Measurements from ENCODE around the gene YEATS4.
A peak's percentile ranks its signal among the peaks of the same experiment; 100 is the strongest.
"Not testable (repeated sequence)": the region's sequence is repeated elsewhere in the genome, so short reads cannot be mapped to it uniquely, and the experiment has no call there.

YEATS4 gene

DNA sequence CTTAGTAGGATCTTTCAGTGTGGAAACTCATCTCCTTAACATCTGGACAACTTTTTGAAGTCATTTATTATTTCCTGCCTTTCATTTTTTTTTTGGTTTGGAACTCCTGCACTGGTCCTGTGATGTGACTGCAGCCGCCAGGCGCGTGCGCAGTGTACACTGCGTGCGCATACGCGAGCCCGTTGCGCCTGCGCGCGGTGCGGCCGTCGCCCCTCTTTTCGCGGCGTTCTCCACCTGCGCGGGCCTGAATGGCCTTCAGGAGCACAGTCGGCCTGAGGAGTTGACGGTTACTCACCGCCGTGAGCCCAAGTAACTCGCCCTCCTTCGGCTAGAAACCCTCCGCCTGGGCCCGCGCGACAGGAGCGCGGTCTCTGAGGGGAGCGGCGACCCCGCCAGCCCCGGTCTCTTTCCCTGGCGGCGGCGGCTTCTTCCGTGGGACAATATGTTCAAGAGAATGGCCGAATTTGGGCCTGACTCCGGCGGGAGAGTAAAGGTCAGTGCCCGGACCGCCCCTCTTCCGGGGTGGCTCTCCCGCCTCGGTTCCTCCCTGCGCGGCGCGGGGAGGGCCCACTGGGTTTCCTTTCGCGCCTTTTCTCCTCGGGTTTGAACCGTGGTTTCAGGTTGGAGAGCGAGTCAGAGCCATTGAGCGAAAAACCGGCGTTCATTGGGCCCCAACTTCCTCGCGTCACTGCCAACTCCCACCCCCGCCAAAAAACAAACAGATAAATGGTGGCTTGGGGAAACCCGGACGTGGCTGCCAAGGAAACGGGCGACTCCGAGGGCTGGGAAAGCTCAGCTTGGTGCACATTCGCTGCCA, at the start of gene YEATS4:
Gene YEATS4, plus strand, starts transcription at position 213 of the 817 bp plus-strand sequence. Its CDS starts 230 bp downstream, at position 443.
- peak; percentile 92 for DNase-seq (ENCODE audit: low spot score)

GRCh38 chr12:69313209-69313608, 46.3 kb upstream of the YEATS4 start:
- no peak for DNase-seq (ENCODE audit: low spot score)

DNA sequence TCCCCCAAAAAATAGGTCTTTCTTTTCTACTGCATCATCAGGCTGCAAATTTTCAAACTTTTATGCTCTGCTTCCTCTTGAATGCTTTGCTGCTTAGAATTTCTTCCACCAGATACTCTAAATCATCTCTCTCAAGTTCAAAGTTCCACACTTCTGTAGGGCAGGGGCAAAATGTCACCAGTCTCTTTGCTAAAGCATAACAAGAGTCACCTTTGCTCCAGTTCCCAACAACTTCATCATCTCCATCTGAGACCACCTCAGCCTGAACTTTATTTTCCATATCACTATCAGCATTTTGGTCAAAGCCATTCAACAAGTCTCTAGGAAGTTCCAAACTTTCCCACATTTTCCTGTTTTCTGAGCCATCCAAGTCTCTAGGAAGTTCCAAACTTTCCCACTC, 42.8 kb upstream of the YEATS4 start:
- DNase-seq (ENCODE audit: low spot score) = not testable (repeated sequence)

GRCh38 chr12:69317233-69317632, 42.3 kb upstream of the YEATS4 start:
- not testable (repeated sequence) for DNase-seq (ENCODE audit: low spot score)

GRCh38 chr12:69318225-69318624, 41.3 kb upstream of the YEATS4 start:
- no peak for DNase-seq (ENCODE audit: low spot score)

DNA sequence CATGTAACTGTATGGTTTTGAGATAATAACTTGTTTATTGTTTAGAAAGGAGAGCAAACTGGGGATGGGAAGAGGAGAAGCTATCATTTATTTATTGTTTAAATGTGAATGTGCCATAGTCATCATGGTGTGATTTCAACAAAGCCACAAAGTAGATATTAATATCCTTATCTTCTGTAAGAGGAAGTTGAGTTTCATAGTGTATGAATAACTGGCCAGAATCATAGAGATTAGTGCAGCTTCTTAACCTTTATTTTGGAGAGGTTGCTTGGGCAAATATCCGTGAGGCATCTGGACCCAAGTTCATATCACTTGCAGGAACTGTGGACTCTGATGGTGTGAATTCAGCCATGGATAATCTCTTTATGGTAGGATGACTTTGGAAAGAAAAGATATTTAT, 38.2 kb upstream of the YEATS4 start:
- no peak for DNase-seq (ENCODE audit: low spot score)

GRCh38 chr12:69324797-69325466, 34.6 kb upstream of the YEATS4 start:
- no peak for DNase-seq (ENCODE audit: low spot score)

DNA sequence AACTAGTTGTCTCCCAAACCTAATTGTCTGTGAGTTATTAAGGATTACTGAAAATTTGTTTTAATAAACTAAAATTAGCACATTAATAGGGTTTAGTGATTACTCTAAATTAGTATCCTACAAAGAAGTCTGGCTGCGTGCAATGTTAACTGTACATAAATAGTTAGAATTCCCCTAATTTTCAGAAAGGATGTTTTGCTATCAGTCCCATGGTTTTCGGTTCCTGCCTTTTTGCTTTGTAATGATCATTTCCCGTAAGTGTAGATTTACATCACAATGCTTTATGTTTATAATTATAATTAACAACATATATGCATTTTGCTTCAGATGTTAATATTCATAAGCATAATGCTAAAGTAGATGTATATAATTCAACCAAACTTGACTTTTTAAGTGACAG, 31.1 kb upstream of the YEATS4 start:
- no peak for DNase-seq (ENCODE audit: low spot score)

DNA sequence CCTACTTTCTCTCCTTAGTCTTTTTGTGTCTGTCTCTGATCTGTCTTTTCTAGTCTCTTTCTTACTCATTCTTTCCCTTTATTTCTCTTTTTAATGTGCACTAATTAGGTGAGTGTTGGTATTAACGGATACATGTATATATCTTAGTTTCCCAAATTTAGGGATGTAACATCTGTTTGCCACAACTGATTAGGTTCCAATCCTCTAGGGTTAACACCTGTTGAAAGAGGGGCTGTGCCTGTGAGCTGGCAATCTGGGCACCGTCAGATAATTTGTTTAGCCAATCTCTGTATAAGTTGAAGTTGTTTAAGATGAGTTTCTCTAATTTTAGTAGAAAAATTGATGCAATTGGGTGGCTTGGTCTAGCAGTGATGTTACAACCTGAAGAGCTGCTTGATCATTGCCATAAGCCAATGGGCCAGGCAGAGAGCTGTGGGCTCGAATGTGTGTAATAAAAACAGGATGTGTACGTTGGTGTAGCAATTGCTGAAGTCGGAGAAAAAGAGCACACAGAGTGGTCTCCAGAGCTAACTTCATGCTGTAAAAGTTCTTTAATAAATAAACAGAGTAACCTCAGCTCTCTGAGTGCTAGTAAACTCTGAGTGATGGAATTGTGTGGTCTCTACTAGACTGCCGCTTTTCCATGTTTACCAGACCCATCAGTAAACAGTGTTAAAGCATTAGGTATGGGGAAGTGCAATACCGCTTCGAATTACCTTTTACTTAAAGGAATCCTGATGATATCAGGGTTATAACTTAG, 29.7 kb upstream of the YEATS4 start:
- DNase-seq (ENCODE audit: low spot score) = no peak

- peak; percentile 47 for DNase-seq (ENCODE audit: low spot score)
Observed at GRCh38 chr12:69330475-69331473, 28.8 kb upstream of the YEATS4 start.

DNA sequence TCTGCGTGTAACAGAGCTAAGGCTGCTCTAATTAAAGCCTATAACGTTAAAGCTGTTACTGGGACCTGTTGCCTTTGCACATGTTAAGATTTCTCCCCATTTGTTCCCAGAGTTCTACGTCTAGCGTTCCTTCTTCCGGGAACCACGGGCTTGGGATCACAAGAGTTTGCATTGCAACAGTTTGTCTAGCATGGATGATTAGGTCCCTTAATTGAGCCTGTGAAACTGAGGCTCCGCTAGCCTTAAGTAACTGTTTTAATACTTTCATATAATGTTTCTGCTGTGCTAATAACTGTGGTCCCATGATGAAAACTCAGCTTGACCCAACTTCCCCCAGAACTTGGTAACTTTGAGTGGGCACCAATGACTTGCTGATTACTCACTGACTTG, 28.0 kb upstream of the YEATS4 start:
- no peak for DNase-seq (ENCODE audit: low spot score)

GRCh38 chr12:69331909-69332684, 27.4 kb upstream of the YEATS4 start:
- DNase-seq (ENCODE audit: low spot score) = no peak

DNA sequence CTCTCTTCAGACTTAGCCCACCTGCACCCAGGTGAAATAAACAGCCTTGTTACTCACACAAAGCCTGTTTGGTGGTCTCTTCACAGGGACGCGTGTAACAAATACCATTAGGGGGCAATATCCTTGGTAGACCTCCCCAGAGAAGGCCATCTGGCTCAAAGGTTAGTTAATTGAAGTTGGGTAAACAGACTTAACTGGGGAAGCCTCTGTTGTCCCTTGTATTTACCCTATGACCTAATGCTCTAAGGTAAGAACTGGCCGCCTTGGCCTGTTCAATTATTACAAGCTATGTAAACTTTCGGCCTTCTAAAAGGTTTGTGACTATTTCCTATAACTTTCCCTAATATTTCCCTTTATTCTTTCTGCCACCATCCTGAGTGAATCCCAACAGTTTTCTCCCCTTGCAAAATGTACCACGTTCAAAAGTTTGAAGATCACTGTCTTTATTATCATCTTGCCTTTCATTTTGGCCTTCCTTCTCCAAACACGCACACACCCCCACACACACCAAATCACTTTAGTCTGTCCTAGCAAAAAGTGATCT, 26.7 kb upstream of the YEATS4 start:
- DNase-seq (ENCODE audit: low spot score) = no peak

DNA sequence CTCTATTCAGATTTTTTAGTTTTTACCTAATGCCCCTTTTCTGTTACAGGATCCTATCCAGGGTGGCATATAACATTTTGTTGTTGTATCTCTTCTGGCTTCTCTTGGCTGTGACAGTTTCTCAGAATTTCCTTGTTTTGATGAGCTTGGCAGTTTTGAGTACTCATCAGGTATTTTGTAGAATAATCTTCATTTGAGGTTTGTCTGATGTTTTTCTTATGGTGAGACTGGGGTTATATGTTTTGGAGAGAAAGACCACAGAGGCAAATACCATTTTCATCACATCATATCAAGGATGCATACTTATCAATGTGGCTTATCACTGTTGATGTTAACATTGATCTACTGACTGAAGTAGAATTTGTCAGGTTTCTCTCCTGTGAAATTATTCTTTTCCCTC, 25.4 kb upstream of the YEATS4 start:
- DNase-seq (ENCODE audit: low spot score) = no peak

GRCh38 chr12:69337311-69338090, 22.0 kb upstream of the YEATS4 start:
- DNase-seq (ENCODE audit: low spot score) = peak; percentile 34

DNA sequence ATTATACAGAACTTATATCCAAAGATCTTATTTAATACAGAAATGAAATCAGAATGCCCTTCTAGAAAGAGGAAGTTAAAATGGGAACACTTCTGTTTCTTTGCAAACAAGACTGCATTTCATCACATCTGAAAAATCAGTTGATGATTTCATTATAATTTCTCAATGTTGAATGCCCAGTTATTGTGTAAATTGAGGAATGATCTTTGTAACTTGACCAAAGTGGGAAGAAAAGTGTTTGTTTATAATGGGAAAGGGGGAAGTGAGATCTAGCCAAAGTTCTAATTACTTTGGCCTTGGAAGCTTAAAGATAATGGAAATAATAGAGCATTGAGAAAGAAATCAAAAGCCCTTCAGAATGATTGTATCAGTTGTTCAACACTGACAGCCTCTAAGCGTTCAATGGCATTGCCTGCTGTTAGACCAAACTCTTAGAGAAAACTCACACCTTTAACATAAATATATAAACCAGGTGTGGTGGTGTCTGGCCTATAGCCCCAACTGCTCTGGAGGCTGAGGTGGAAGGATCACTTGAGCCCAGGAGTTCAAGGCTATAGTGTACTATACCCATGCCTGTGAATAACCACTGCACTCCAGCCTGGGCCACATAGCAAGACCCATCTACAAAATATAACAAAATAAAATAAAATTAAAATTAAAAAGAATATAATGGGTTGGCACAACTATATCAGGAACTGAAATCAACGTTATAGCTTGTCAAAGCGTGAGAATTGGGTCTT, 21.3 kb upstream of the YEATS4 start:
- no peak for DNase-seq (ENCODE audit: low spot score)

- DNase-seq (ENCODE audit: low spot score) = no peak
Observed at GRCh38 chr12:69338936-69339335, 20.6 kb upstream of the YEATS4 start.

GRCh38 chr12:69339999-69340398, 19.5 kb upstream of the YEATS4 start:
- DNase-seq (ENCODE audit: low spot score) = no peak

DNA sequence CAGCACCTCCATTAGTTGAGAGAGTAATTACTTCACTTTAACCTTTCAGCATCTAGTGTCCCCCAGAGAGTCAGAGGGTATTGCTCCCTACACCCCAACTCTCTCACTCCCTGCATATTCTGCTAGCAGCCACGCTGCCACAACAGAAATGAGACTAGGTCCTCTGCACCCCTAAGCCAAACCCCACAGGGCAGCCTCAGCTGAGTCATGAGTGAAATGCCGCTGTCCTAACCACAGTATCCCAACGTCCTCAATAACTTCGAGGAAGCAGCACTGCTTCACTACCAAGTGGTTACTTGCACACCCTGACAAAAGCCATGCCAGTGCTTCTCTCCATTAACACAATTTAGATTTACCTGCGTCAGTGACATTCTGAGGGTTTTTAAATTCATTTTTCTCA, 18.2 kb upstream of the YEATS4 start:
- DNase-seq (ENCODE audit: low spot score) = no peak
